ENCODE results near the gene AGGF1.
"Not testable (repeated sequence)": the region's sequence is repeated elsewhere in the genome, so short reads cannot be mapped to it uniquely, and the experiment has no call there.

AGGF1 gene

GRCh38 chr5:77030097-77031071 is at the start of gene AGGF1:
AGGF1 (plus strand) TSS chr5:77030404; CDS start chr5:77030767, 363 bp downstream.
- DNase-seq (ENCODE audit: low spot score), result peak; percentile 88

GRCh38 chr5:76980518-76981144 is 49.6 kb upstream of the AGGF1 start:
- DNase-seq (ENCODE audit: low spot score), result no peak

GRCh38 chr5:76982450-76982849 is 47.8 kb upstream of the AGGF1 start:
- DNase-seq (ENCODE audit: low spot score), result no peak

- no peak for DNase-seq (ENCODE audit: low spot score)
These were observed 46.7 kb upstream of the AGGF1 start for GRCh38 chr5:76983468-76983867.

- DNase-seq (ENCODE audit: low spot score), result no peak
These were observed 43.2 kb upstream of the AGGF1 start for GRCh38 chr5:76986825-76987526.

GRCh38 chr5:76990899-76991459 is 39.2 kb upstream of the AGGF1 start:
- DNase-seq (ENCODE audit: low spot score), result no peak

- DNase-seq (ENCODE audit: low spot score), result not testable (repeated sequence)
These were observed 36.8 kb upstream of the AGGF1 start for GRCh38 chr5:76993436-76993835.

- DNase-seq (ENCODE audit: low spot score), result no peak
These were observed 35.9 kb upstream of the AGGF1 start for GRCh38 chr5:76994337-76994736.

- DNase-seq (ENCODE audit: low spot score), result not testable (repeated sequence)
These were observed 32.0 kb upstream of the AGGF1 start for GRCh38 chr5:76998251-76998650.

- DNase-seq (ENCODE audit: low spot score), result no peak
These were observed 30.8 kb upstream of the AGGF1 start for GRCh38 chr5:76999451-76999850.

GRCh38 chr5:77003246-77003645 is 27.0 kb upstream of the AGGF1 start:
- no peak for DNase-seq (ENCODE audit: low spot score)

- DNase-seq (ENCODE audit: low spot score), result no peak
These were observed 24.1 kb upstream of the AGGF1 start for GRCh38 chr5:77006124-77006523.

- no peak for DNase-seq (ENCODE audit: low spot score)
These were observed 21.8 kb upstream of the AGGF1 start for GRCh38 chr5:77008413-77008812.

- DNase-seq (ENCODE audit: low spot score), result no peak
These were observed 20.0 kb upstream of the AGGF1 start for GRCh38 chr5:77010243-77010642.

GRCh38 chr5:77011498-77011897 is 18.7 kb upstream of the AGGF1 start:
- no peak for DNase-seq (ENCODE audit: low spot score)

- no peak for DNase-seq (ENCODE audit: low spot score)
These were observed 17.6 kb upstream of the AGGF1 start for GRCh38 chr5:77012601-77013000.

GRCh38 chr5:77015938-77016569 is 14.2 kb upstream of the AGGF1 start:
- DNase-seq (ENCODE audit: low spot score), result no peak

GRCh38 chr5:77016962-77017361 is 13.2 kb upstream of the AGGF1 start:
- no peak for DNase-seq (ENCODE audit: low spot score)

- DNase-seq (ENCODE audit: low spot score), result no peak
These were observed 12.5 kb upstream of the AGGF1 start for GRCh38 chr5:77017668-77018067.

GRCh38 chr5:77022511-77023417 is 7.4 kb upstream of the AGGF1 start:
- no peak for DNase-seq (ENCODE audit: low spot score)

- no peak for DNase-seq (ENCODE audit: low spot score)
These were observed 5.7 kb upstream of the AGGF1 start for GRCh38 chr5:77024490-77024889.
